Tibial artery (tissue), 4 donors: ENCODE measurements around the gene RHOBTB3.

Experiments
- DNase-seq, 2 donors: peaks; one replicate each; pipeline ENCODE4 v3.0.0-alpha.2; 2019
- H3K27ac ChIP-seq, 2 donors: fragments of 200-600 bp; sonication (generic) in 1 of 2; 1 replicate in 1 of 2; 2 replicates in 1 of 2; pipeline ENCODE4 v1.5.1; 2018 to 2019; ENCODE audit warnings: mild to moderate bottlenecking in 1 of 2
- H3K27me3 ChIP-seq, 2 donors: fragments of 200-600 bp; sonication (generic) in 1 of 2; one replicate each; pipeline versions ENCODE4 v1.5.1 to v1.6.0; 2016 to 2019
- H3K36me3 ChIP-seq, 3 donors: fragments of 200-600 bp; sonication (generic) in 2 of 3; one replicate each; pipeline ENCODE4 v1.5.1; 2016 to 2019; ENCODE audit warnings: mild to moderate bottlenecking in 2 of 3
- H3K4me1 ChIP-seq, 4 donors: fragments of 200-600 bp; sonication (generic) in 2 of 4; 1 replicate in 3 of 4; 2 replicates in 1 of 4; pipeline ENCODE4 v1.5.1; 2016 to 2019
- H3K4me3 ChIP-seq, 2 donors: fragments of 200-600 bp; sonication (generic) in 1 of 2; 1 replicate in 1 of 2; 2 replicates in 1 of 2; pipeline ENCODE4 v1.5.1; 2018 to 2019; ENCODE audit warnings: mild to moderate bottlenecking in 2 of 2
- H3K9me3 ChIP-seq, 3 donors: fragments of 200-600 bp; sonication (generic) in 1 of 3; one replicate each; pipeline ENCODE4 v1.5.1; 2016 to 2019
- CTCF ChIP-seq, 2 experiments: fragments of 200-600 bp in 1 of 2; fragments of 450-650 bp in 1 of 2; IDR thresholded peaks; one replicate each; pipeline ENCODE4 v1.5.1; 2017 to 2019; ENCODE audit warnings: antibody characterized with exemption in 2 of 2, mild to moderate bottlenecking in 1 of 2, moderate library complexity in 1 of 2
- intact Hi-C: fragments of 100-400 bp; cut with DNase I; formaldehyde crosslinking; loops from one replicate; pipeline ENCODE4 v1.15.0; 2023; ENCODE audit warnings: low total_unique reads

The RHOBTB3 gene

GRCh38 chr5:95746722-95747679, 15.9 kb downstream of the RHOBTB3 start:
- DNase-seq, result no peak
- TF ChIP-seq CTCF (IDR thresholded peaks at IDR 0.05), result no peak
- no peak overlapping the region for H3K27ac ChIP-seq
- H3K9me3 ChIP-seq, result no peaks in the 10 kb centered on the region
- H3K4me1 ChIP-seq, result peaks cover 0 to 3% (median 0%) of the 10 kb centered on the region in 4 donors
- intact Hi-C loops, result no loop called here
- peaks cover 0 to 16% (median 0%) of the 10 kb centered on the region in 3 donors for H3K36me3 ChIP-seq
- no peak overlapping the region for H3K4me3 ChIP-seq
- no peaks in the 10 kb centered on the region for H3K27me3 ChIP-seq

GRCh38 chr5:95748133-95748532, 17.0 kb downstream of the RHOBTB3 start:
- Histone ChIP-seq H3K4me1 (peaks cover 0 to 3% (median 0%) of the 10 kb centered on the region in 4 donors), H3K9me3 (no peaks in the 10 kb centered on the region), H3K36me3 (peaks cover 0 to 24% (median 10%) of the 10 kb centered on the region in 3 donors), H3K27ac (no peak overlapping the region), H3K4me3 (no peak overlapping the region), H3K27me3 (no peaks in the 10 kb centered on the region)
- TF ChIP-seq CTCF (IDR thresholded peaks at IDR 0.05), result no peak
- no peak for DNase-seq
- intact Hi-C loops, result no loop called here

- Histone ChIP-seq H3K9me3 (no peaks in the 10 kb centered on the region), H3K27ac (no peak overlapping the region), H3K27me3 (no peaks in the 10 kb centered on the region), H3K4me3 (no peak overlapping the region), H3K36me3 (peaks cover 4 to 29% (median 10%) of the 10 kb centered on the region in 3 donors), H3K4me1 (peaks cover 0 to 10% (median 3%) of the 10 kb centered on the region in 4 donors)
- TF ChIP-seq CTCF (IDR thresholded peaks at IDR 0.05), result no peak
- no peak for DNase-seq
- intact Hi-C loops, result no loop called here
Observed at GRCh38 chr5:95754545-95754944, 23.4 kb downstream of the RHOBTB3 start.

GRCh38 chr5:95759005-95759404, 27.9 kb downstream of the RHOBTB3 start:
- Histone ChIP-seq H3K4me1 (peaks cover 0 to 20% (median 13%) of the 10 kb centered on the region in 4 donors), H3K9me3 (no peaks in the 10 kb centered on the region), H3K4me3 (no peak overlapping the region), H3K27ac (no peak overlapping the region), H3K36me3 (peaks cover 0 to 7% (median 0%) of the 10 kb centered on the region in 3 donors), H3K27me3 (no peaks in the 10 kb centered on the region)
- intact Hi-C loops, result no loop called here
- no peak for DNase-seq
- TF ChIP-seq CTCF (IDR thresholded peaks at IDR 0.05), result no peak

- TF ChIP-seq CTCF (IDR thresholded peaks at IDR 0.05), result no peak
- no peaks in the 10 kb centered on the region for H3K9me3 ChIP-seq
- peaks cover 0 to 20% (median 13%) of the 10 kb centered on the region in 4 donors for H3K4me1 ChIP-seq
- no peak overlapping the region for H3K4me3 ChIP-seq
- intact Hi-C loops, result no loop called here
- no peaks in the 10 kb centered on the region for H3K27me3 ChIP-seq
- DNase-seq, result no peak
- H3K36me3 ChIP-seq, result peaks cover 0 to 7% (median 0%) of the 10 kb centered on the region in 3 donors
- no peak overlapping the region for H3K27ac ChIP-seq
Observed at GRCh38 chr5:95759634-95760033, 28.5 kb downstream of the RHOBTB3 start.
